WI38 (cell line): ENCODE results near the gene SH3GLB2.
A peak's percentile ranks its signal among the peaks of the same experiment; 100 is the strongest.
"Not testable (repeated sequence)": the region's sequence is repeated elsewhere in the genome, so short reads cannot be mapped to it uniquely, and the experiment has no call there.

Experiments
- H3K4me3 ChIP-seq: 2 replicates; pipeline ENCODE4 v1.5.1; 2011; ENCODE audit warnings: low read depth, mild to moderate bottlenecking, control low read depth, low read length
- TF ChIP-seq, protein P1 (sequence below): IDR thresholded peaks from 2 replicates; pipeline ENCODE4 v1.5.1; 2012; ENCODE audit warnings: low read depth, mild to moderate bottlenecking, control low read depth, low read length

The SH3GLB2 gene

GRCh38 chr9:129008469-129008965, 19.6 kb downstream of the SH3GLB2 start:
- TF ChIP-seq, protein P1, sequence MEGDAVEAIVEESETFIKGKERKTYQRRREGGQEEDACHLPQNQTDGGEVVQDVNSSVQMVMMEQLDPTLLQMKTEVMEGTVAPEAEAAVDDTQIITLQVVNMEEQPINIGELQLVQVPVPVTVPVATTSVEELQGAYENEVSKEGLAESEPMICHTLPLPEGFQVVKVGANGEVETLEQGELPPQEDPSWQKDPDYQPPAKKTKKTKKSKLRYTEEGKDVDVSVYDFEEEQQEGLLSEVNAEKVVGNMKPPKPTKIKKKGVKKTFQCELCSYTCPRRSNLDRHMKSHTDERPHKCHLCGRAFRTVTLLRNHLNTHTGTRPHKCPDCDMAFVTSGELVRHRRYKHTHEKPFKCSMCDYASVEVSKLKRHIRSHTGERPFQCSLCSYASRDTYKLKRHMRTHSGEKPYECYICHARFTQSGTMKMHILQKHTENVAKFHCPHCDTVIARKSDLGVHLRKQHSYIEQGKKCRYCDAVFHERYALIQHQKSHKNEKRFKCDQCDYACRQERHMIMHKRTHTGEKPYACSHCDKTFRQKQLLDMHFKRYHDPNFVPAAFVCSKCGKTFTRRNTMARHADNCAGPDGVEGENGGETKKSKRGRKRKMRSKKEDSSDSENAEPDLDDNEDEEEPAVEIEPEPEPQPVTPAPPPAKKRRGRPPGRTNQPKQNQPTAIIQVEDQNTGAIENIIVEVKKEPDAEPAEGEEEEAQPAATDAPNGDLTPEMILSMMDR: no peak
- H3K4me3 ChIP-seq: no peak overlapping the region

DNA sequence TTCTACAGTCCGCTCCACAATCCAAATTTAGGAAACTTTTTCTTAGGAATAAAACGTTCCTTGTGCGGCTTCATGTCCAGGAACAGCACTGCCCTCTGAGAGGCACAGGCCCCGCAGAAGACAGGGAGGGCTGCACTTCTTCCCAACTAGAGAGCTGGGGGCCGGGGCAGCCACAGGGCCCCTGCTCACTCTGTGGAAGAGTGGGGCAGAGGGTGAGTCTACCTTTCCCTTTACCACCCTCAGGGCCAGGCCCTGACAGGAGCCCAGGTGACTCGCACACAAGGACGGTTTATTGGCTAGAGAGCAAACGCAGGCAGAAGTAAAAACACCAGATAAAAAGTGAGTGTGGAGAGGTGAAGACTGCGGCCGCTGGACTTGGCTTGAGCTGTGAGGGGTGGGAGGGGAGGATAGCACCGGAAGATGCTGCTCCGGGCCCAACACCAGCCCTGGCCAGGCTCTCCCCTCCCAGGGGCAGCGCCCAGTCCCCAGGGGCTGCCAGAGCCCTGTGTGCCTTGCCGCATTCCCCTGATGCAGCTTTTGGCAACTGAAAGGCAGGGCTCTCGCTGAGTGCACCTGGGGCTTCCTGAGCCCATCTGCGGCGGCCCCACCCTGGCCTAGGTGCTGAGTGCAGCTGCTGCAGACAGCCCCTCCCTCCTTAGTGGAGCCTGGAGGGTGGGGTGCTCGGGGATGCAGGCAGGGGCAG, 20.2 kb downstream of the SH3GLB2 start:
- no peak overlapping the region for H3K4me3 ChIP-seq
- TF ChIP-seq, protein P1: no peak

- TF ChIP-seq, protein P1: no peak
- no peak overlapping the region for H3K4me3 ChIP-seq
Measured at GRCh38 chr9:129007035-129007765, 20.9 kb downstream of the SH3GLB2 start.

- TF ChIP-seq, protein P1: peak; percentile 88
- H3K4me3 ChIP-seq: no peak overlapping the region
Measured at GRCh38 chr9:129006328-129007034, 21.6 kb downstream of the SH3GLB2 start.

- TF ChIP-seq, protein P1: no peak
- no peak overlapping the region for H3K4me3 ChIP-seq
Measured at GRCh38 chr9:129005336-129005997, 22.7 kb downstream of the SH3GLB2 start.

GRCh38 chr9:129004173-129004572, 24.0 kb downstream of the SH3GLB2 start:
- H3K4me3 ChIP-seq: not testable (repeated sequence)

GRCh38 chr9:129002992-129003391, 25.1 kb downstream of the SH3GLB2 start:
- TF ChIP-seq, protein P1: no peak
- H3K4me3 ChIP-seq: no peak overlapping the region
